OCI-LY7 (cell line): ENCODE data around the gene CEP78. TPM values are rescaled to one million over a fixed set of nuclear protein-coding genes. Genes with fewer than 3 reads are reported as not detected.

Experiments used
- BruUV-seq: library from RNA; stranded (reverse); fragments of 400-500 nt; replicated peaks from 2 replicates; lab custom pipeline; 2021; lab: Mats Ljungman, UMichigan
- CTCF ChIA-PET: fragments of 300-600 bp; sonication (Branson Sonifier 250); formaldehyde crosslinking; loops from one replicate; lab custom pipeline; 2022; ENCODE audit warnings: antibody characterized with exemption; ENCODE audit not compliant: unreplicated experiment; lab: Charles Lee
- POLR2A ChIA-PET: fragments of 300-600 bp; sonication (Branson Sonifier 250); formaldehyde crosslinking; loops from one replicate; lab custom pipeline; 2022; ENCODE audit warnings: antibody characterized with exemption; lab: Charles Lee
- DNase-seq: peaks from one replicate; pipeline ENCODE4 v3.0.0-alpha.2; 2015; ENCODE audit warnings: low spot score
- H2AFZ ChIP-seq: fragments of 200-600 bp; sonication (generic), shearing (Covaris generic); 2 replicates; pipeline ENCODE4 v1.6.1; 2014; ENCODE audit warnings: mild to moderate bottlenecking, antibody characterized with exemption, low read length, moderate library complexity
- H3K27ac ChIP-seq: fragments of 200-600 bp; sonication (generic); 2 replicates; pipeline ENCODE4 v1.5.1; 2014; ENCODE audit warnings: mixed run types, low read depth, mild to moderate bottlenecking, moderate library complexity, low read length, inconsistent platforms; ENCODE audit not compliant: poor library complexity, severe bottlenecking
- H3K36me3 ChIP-seq: fragments of 200-600 bp; sonication (generic); 2 replicates; pipeline ENCODE4 v1.6.1; 2014; ENCODE audit warnings: mild to moderate bottlenecking, antibody characterized with exemption, low read length, moderate library complexity, mixed read lengths; ENCODE audit not compliant: insufficient read depth
- H3K4me1 ChIP-seq: fragments of 200-600 bp; sonication (generic); 2 replicates; pipeline ENCODE4 v1.5.1; 2014; ENCODE audit warnings: mild to moderate bottlenecking, low read length; ENCODE audit not compliant: insufficient read depth, poor library complexity, severe bottlenecking
- H3K4me2 ChIP-seq: fragments of 200-600 bp; sonication (generic); 2 replicates; pipeline ENCODE4 v1.6.1; 2014; ENCODE audit warnings: mild to moderate bottlenecking, low read length
- H3K4me3 ChIP-seq: fragments of 200-600 bp; sonication (generic); 2 replicates; pipeline ENCODE4 v1.5.1; 2014; ENCODE audit warnings: mild to moderate bottlenecking, low read depth, low read length; ENCODE audit not compliant: poor library complexity, severe bottlenecking
- H3K79me2 ChIP-seq: fragments of 200-600 bp; sonication (generic); 2 replicates; pipeline ENCODE4 v1.6.1; 2016; ENCODE audit warnings: low read depth, mild to moderate bottlenecking, low read length, moderate library complexity, mixed read lengths; ENCODE audit not compliant: insufficient read depth
- H3K9me2 ChIP-seq: fragments of 200-600 bp; sonication (generic); 2 replicates; pipeline ENCODE4 v1.6.1; 2016; ENCODE audit warnings: mild to moderate bottlenecking, low read length, mixed read lengths; ENCODE audit not compliant: insufficient read depth
- H3K9me3 ChIP-seq: fragments of 200-600 bp; sonication (generic); 2 replicates; pipeline ENCODE4 v1.6.1; 2014; ENCODE audit warnings: mild to moderate bottlenecking, mixed run types, low read length, mixed read lengths
- H4K20me1 ChIP-seq: fragments of 200-600 bp; sonication (generic); 2 replicates; pipeline ENCODE4 v1.6.1; 2014; ENCODE audit warnings: mild to moderate bottlenecking, antibody characterized with exemption, low read length, moderate library complexity, mixed read lengths; ENCODE audit not compliant: insufficient read depth
- EZH2phosphoT487 ChIP-seq: fragments of 200-600 bp; sonication (generic); IDR thresholded peaks from 2 replicates; pipeline ENCODE4 v1.6.1; 2018; ENCODE audit warnings: low read depth, borderline replicate concordance, mild to moderate bottlenecking, mixed run types, antibody characterized with exemption, low read length, moderate library complexity, mixed read lengths
- intact Hi-C: fragments of 100-400 bp; cut with micrococcal nuclease; formaldehyde crosslinking; loops from one replicate; pipeline ENCODE4 v1.10.0; 2022; ENCODE audit not compliant: unreplicated experiment
- total RNA-seq, 2 experiments: library from RNA; depleted of rRNA in 1 of 2; stranded (reverse); fragments of >200 nt in 1 of 2; shearing (Covaris generic) in 1 of 2; gene quantifications; 2 replicates each; pipeline ENCODE4 v1.2.3, GENCODE V29; 2014 to 2022
- TF ChIP-seq, protein P1 (sequence below): fragments of 200-600 bp; sonication (generic); conservative IDR thresholded peaks from 2 replicates; pipeline ENCODE4 v1.5.1; 2014; ENCODE audit warnings: mild to moderate bottlenecking, antibody characterized with exemption, low read length, moderate library complexity, mixed read lengths

CEP78 gene
- total RNA-seq, 2 experiments from 2014 or later, result 49.5 to 59.3 TPM

DNA sequence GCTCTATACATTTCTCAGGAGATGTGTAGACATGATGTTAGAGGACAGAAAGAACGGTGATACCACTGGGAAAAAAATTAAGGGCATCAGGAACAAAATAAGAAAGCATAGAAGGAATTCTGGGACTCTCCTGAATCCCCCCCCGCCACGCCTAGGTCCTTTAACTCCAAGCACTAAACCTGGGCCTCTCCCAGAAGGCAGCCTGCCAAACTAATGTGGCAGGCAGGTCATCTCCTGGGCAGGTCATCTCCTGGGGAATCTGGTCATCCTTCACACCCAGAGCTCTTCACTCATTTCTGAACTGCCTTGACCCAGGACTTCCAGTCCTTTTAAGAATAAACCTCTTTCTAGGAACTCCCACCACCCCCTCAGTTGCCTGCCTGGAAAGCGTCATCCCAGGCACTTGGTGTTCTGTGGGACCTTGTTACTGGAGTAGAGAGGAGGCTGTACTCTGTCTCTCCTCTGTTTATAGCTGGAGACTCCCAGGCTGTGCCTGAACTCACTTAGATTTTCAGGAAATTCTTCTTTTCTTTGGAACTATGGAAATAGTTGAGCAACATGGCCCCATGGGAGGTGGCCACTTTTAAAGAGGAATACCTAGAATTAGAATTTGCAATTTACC, 85.1 kb downstream of the CEP78 start:
- H3K9me2 ChIP-seq, result no peaks in the 10 kb centered on the region
- intact Hi-C loops, result no loop called here
- no peak for DNase-seq
- H3K9me3 ChIP-seq, result no peaks in the 10 kb centered on the region
- no peak overlapping the region for H3K27ac ChIP-seq
- no peak overlapping the region for H3K4me3 ChIP-seq
- H3K4me2 ChIP-seq, result no peak overlapping the region
- H3K4me1 ChIP-seq, result no peaks in the 10 kb centered on the region
- ChIA-PET CTCF (no interaction called here), POLR2A (interaction anchor here (0.9 kb wide), 1 partner anchor 9 kb away, joined by 3 read pairs; no protein-coding TSS in a partner anchor)
- H3K36me3 ChIP-seq, result peaks cover 97% of the 10 kb centered on the region
- no peaks in the 10 kb centered on the region for H3K79me2 ChIP-seq
- H2AFZ ChIP-seq, result no peak overlapping the region
- TF ChIP-seq, protein P1, sequence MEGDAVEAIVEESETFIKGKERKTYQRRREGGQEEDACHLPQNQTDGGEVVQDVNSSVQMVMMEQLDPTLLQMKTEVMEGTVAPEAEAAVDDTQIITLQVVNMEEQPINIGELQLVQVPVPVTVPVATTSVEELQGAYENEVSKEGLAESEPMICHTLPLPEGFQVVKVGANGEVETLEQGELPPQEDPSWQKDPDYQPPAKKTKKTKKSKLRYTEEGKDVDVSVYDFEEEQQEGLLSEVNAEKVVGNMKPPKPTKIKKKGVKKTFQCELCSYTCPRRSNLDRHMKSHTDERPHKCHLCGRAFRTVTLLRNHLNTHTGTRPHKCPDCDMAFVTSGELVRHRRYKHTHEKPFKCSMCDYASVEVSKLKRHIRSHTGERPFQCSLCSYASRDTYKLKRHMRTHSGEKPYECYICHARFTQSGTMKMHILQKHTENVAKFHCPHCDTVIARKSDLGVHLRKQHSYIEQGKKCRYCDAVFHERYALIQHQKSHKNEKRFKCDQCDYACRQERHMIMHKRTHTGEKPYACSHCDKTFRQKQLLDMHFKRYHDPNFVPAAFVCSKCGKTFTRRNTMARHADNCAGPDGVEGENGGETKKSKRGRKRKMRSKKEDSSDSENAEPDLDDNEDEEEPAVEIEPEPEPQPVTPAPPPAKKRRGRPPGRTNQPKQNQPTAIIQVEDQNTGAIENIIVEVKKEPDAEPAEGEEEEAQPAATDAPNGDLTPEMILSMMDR, result no peak
- no peak for TF ChIP-seq EZH2phosphoT487
- H4K20me1 ChIP-seq, result no peaks in the 10 kb centered on the region
- BruUV-seq, result no TSS peak

DNA sequence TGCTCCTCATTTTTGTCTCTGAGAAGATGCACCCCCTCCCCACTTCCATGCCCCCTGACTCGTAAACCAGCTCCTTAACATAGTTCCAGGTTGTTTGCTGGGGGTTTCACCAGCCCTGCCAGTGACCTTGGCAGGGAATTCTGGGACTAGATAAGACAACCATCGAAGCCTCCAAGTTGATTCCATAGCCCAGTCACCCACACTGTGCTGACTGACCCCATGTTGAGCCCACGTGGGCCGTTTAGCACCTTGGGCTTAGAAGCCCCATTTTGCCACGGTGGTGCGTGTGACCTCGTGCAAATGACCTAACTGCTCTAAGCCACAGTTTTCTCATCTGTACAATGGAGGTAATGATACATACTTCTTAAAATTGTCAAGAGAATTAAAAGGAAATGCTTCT, 85.6 kb downstream of the CEP78 start:
- no peak overlapping the region for H3K4me2 ChIP-seq
- peaks cover 95% of the 10 kb centered on the region for H3K36me3 ChIP-seq
- no peak overlapping the region for H3K4me3 ChIP-seq
- no peak for TF ChIP-seq EZH2phosphoT487
- TF ChIP-seq, protein P1, result no peak
- no TSS peak for BruUV-seq
- no peak overlapping the region for H3K27ac ChIP-seq
- intact Hi-C loops, result no loop called here
- H3K9me3 ChIP-seq, result no peaks in the 10 kb centered on the region
- H3K9me2 ChIP-seq, result no peaks in the 10 kb centered on the region
- no peaks in the 10 kb centered on the region for H3K4me1 ChIP-seq
- ChIA-PET POLR2A (interaction anchor here (0.6 to 1.0 kb wide), 3 partner anchors 9 to 81 kb away, joined by 3 to 5 read pairs (median 4); no protein-coding TSS in a partner anchor), CTCF (no interaction called here)
- H3K79me2 ChIP-seq, result no peaks in the 10 kb centered on the region
- no peaks in the 10 kb centered on the region for H4K20me1 ChIP-seq
- DNase-seq, result no peak
- no peak overlapping the region for H2AFZ ChIP-seq

DNA sequence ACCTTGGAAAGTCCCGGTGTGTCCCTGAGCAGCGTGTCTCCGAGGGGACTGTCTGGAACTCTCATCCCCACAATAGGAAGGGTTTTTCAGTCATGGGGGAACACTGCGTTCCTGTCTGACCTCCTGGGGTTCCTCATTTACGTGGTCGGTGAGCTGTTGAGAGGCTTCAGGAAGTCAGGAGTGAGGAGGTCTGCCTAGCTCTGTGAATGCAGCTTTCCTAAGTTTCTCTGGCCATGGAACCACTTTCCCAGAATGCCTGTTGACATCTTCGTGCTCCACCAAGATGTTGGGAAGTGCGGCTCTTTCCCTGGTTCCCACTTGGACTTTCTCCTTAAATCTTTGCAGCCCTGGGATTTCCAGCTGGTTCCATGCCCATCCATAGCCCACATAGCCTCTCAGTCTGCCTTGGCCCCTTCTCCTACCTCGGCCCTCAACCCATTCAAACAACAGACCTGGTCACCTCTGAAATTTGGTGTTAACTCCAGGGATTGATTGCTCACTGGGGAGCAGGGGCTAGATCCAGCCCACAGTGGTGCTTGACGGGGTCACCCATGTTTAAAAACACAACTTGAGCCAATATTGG, 88.3 kb downstream of the CEP78 start:
- POLR2A ChIA-PET, result interaction anchor here (0.6 kb wide), 1 partner anchor 475 kb away, joined by 3 read pairs; no protein-coding TSS in a partner anchor
- peaks cover 91% of the 10 kb centered on the region for H3K36me3 ChIP-seq
- TF ChIP-seq, protein P1, result no peak
- no peak for TF ChIP-seq EZH2phosphoT487
- no peaks in the 10 kb centered on the region for H4K20me1 ChIP-seq
- no peaks in the 10 kb centered on the region for H3K9me3 ChIP-seq
- H3K79me2 ChIP-seq, result no peaks in the 10 kb centered on the region
- H3K4me2 ChIP-seq, result no peak overlapping the region
- no peak overlapping the region for H2AFZ ChIP-seq
- BruUV-seq, result no TSS peak
- no peak overlapping the region for H3K27ac ChIP-seq
- H3K9me2 ChIP-seq, result no peaks in the 10 kb centered on the region
- DNase-seq, result no peak
- intact Hi-C loops, result no loop called here
- no peak overlapping the region for H3K4me3 ChIP-seq
- no peaks in the 10 kb centered on the region for H3K4me1 ChIP-seq
- CTCF ChIA-PET, result no interaction called here
